ENCODE measurements around the gene TFAP2C. TPM values are rescaled to one million over a fixed set of nuclear protein-coding genes. Genes with fewer than 3 reads are reported as not detected.

The TFAP2C gene
- total RNA-seq, 1 experiment from 2014 or later = 6.9 TPM

- Histone ChIP-seq H4K20me1 (ENCODE audit: insufficient read depth) (no peaks in the 10 kb centered on the region), H3K9me2 (ENCODE audit: insufficient read depth) (no peaks in the 10 kb centered on the region), H3K27ac (ENCODE audit: low read depth, low read length) (no peak overlapping the region), H3K4me1 (ENCODE audit: control insufficient read depth in 1 of 2, insufficient read depth in 2 of 2, low read length in 2 of 2) (no peaks in the 10 kb centered on the region), H3K9ac (ENCODE audit: low read length) (no peak overlapping the region), H3K9me3 (ENCODE audit: control insufficient read depth in 1 of 2, insufficient read depth in 1 of 2, low read depth in 1 of 2, low read length in 2 of 2) (no peaks in the 10 kb centered on the region), H3K79me2 (ENCODE audit: insufficient read depth, low read length) (no peaks in the 10 kb centered on the region), H3K27me3 (ENCODE audit: insufficient read depth, low read length) (no peaks in the 10 kb centered on the region), H3K4me2 (ENCODE audit: low read length) (no peak overlapping the region), H3K36me3 (ENCODE audit: control insufficient read depth in 1 of 2, insufficient read depth in 2 of 2, low read length in 2 of 2) (no peaks in the 10 kb centered on the region), H3K4me3 (replicated peaks in 1 of 2; ENCODE audit: low read depth in 1 of 2, low read length in 2 of 2) (no peak overlapping the region), H2AFZ (ENCODE audit: low read depth, low read length, poor library complexity, severe bottlenecking) (no peak overlapping the region)
- intact Hi-C loops (cut with micrococcal nuclease) = no loop called here
- ChIA-PET POLR2A (no interaction called here), RAD21 (ENCODE audit: low non-redundant PET in 1 of 2, low total read pairs in 2 of 2, uncharacterized antibody in 2 of 2, unreplicated experiment in 2 of 2) (no interaction called here), CTCF (no interaction called here)
- BruUV-seq (replicated peaks) = no TSS peak
- TF ChIP-seq POLR2AphosphoS5 (IDR thresholded peaks at IDR 0.05; ENCODE audit: low read depth, low read length) (no peak), CTCF (IDR thresholded peaks at IDR 0.05 in 2 of 3, conservative IDR thresholded peaks at IDR 0.05 in 1 of 3; ENCODE audit: borderline replicate concordance in 1 of 3, insufficient read depth in 1 of 3, low read depth in 2 of 3, low read length in 2 of 3) (no peak), RAD21 (IDR thresholded peaks at IDR 0.05; ENCODE audit: low read depth) (no peak), EGR1 (IDR thresholded peaks at IDR 0.05; ENCODE audit: low read depth) (no peak), TCF7L2 (IDR thresholded peaks at IDR 0.05; ENCODE audit: borderline replicate concordance, extremely low read depth, insufficient read depth, insufficient read length) (no peak), REST (IDR thresholded peaks at IDR 0.05; ENCODE audit: low read depth) (no peak), FOSL1 (IDR thresholded peaks at IDR 0.05; ENCODE audit: low read depth) (no peak), POLR2A (IDR thresholded peaks at IDR 0.05; ENCODE audit: borderline replicate concordance, extremely low read depth, insufficient read depth, insufficient read length) (no peak), ATF3 (IDR thresholded peaks at IDR 0.05) (no peak), ZBTB33 (IDR thresholded peaks at IDR 0.05; ENCODE audit: extremely low read depth, insufficient replicate concordance, low read length) (no peak), EZH2phosphoT487 (IDR thresholded peaks at IDR 0.05; ENCODE audit: borderline replicate concordance) (no peak), ZFX (IDR thresholded peaks at IDR 0.05) (no peak), SIN3A (IDR thresholded peaks at IDR 0.05; ENCODE audit: low read depth) (no peak), SP1 (IDR thresholded peaks at IDR 0.05; ENCODE audit: low read depth) (no peak), CEBPB (IDR thresholded peaks at IDR 0.05; ENCODE audit: low read depth) (no peak), ELF1 (IDR thresholded peaks at IDR 0.05; ENCODE audit: borderline replicate concordance, low read depth) (no peak), CBX3 (IDR thresholded peaks at IDR 0.05; ENCODE audit: low read depth) (no peak), SRF (IDR thresholded peaks at IDR 0.05; ENCODE audit: low read depth) (no peak)
- no peak for ATAC-seq
- no peak for DNase-seq (ENCODE audit: low read depth, low spot score)
These were observed 17.5 kb downstream of the TFAP2C start for GRCh38 chr20:56646599-56646998.
